Left hindlimb (tissue), 1 donor: Measurements from ENCODE around the gene PPP1R7.

Experiments used
- DNase-seq: peaks from one replicate; pipeline ENCODE4 v3.0.0-alpha.2; 2018

PPP1R7 gene

GRCh38 chr2:241198381-241199279, 48.4 kb downstream of the PPP1R7 start:
- no peak for DNase-seq

- no peak for DNase-seq
These were observed 49.0 kb downstream of the PPP1R7 start for GRCh38 chr2:241199286-241199685.

- no peak for DNase-seq
These were observed 49.9 kb downstream of the PPP1R7 start for GRCh38 chr2:241199897-241200821.

- no peak for DNase-seq
These were observed 50.6 kb downstream of the PPP1R7 start for GRCh38 chr2:241200822-241201395.

GRCh38 chr2:241201445-241202267, 51.4 kb downstream of the PPP1R7 start:
- DNase-seq, result no peak

- no peak for DNase-seq
These were observed 52.0 kb downstream of the PPP1R7 start for GRCh38 chr2:241202268-241202585.

- no peak for DNase-seq
These were observed 52.4 kb downstream of the PPP1R7 start for GRCh38 chr2:241202681-241203080.

GRCh38 chr2:241203218-241204009, 53.1 kb downstream of the PPP1R7 start:
- DNase-seq, result no peak

- no peak for DNase-seq
These were observed 53.7 kb downstream of the PPP1R7 start for GRCh38 chr2:241204010-241204384.

GRCh38 chr2:241204490-241204889, 54.2 kb downstream of the PPP1R7 start:
- no peak for DNase-seq

GRCh38 chr2:241205086-241205485, 54.8 kb downstream of the PPP1R7 start:
- DNase-seq, result no peak

- DNase-seq, result no peak
These were observed 56.9 kb downstream of the PPP1R7 start for GRCh38 chr2:241207151-241207550.

GRCh38 chr2:241207641-241208040, 57.4 kb downstream of the PPP1R7 start:
- no peak for DNase-seq

GRCh38 chr2:241208058-241208457, 57.8 kb downstream of the PPP1R7 start:
- no peak for DNase-seq

GRCh38 chr2:241209271-241209670, 59.0 kb downstream of the PPP1R7 start:
- no peak for DNase-seq

GRCh38 chr2:241211276-241211675, 61.0 kb downstream of the PPP1R7 start:
- DNase-seq, result no peak

GRCh38 chr2:241213041-241213440, 62.8 kb downstream of the PPP1R7 start:
- no peak for DNase-seq

GRCh38 chr2:241213567-241213966, 63.3 kb downstream of the PPP1R7 start:
- DNase-seq, result no peak

- DNase-seq, result no peak
These were observed 63.9 kb downstream of the PPP1R7 start for GRCh38 chr2:241214209-241214608.

GRCh38 chr2:241214766-241215165, 64.5 kb downstream of the PPP1R7 start:
- no peak for DNase-seq

- DNase-seq, result no peak
These were observed 65.2 kb downstream of the PPP1R7 start for GRCh38 chr2:241215421-241215820.
